HepG2 (cell line): ENCODE results near the gene PALM. TPM values are rescaled to one million over a fixed set of nuclear protein-coding genes. Genes with fewer than 3 reads are reported as not detected.

Experiments
- AFF4 ChIP-seq: sonication (generic); formaldehyde crosslinking; IDR thresholded peaks from 2 replicates; pipeline ENCODE4 v1.4.0; 2020; ENCODE audit warnings: missing genetic modification reagents
- CEBPG ChIP-seq: IDR thresholded peaks from 2 replicates; pipeline ENCODE4 v1.6.1; 2016
- DNMT3B ChIP-seq: conservative IDR thresholded peaks from 2 replicates; pipeline ENCODE4 v1.6.1; 2016; ENCODE audit warnings: missing biosample characterization, control low read depth
- HES4 ChIP-seq: sonication (generic); formaldehyde crosslinking; IDR thresholded peaks from 2 replicates; pipeline ENCODE4 v1.9.0; 2021; ENCODE audit warnings: mild to moderate bottlenecking, missing genetic modification reagents, borderline replicate concordance
- PATZ1 ChIP-seq: sonication (generic); formaldehyde crosslinking; IDR thresholded peaks from 2 replicates; pipeline ENCODE4 v1.4.0; 2020; ENCODE audit warnings: missing genetic modification reagents
- STAT5B ChIP-seq: sonication (generic); formaldehyde crosslinking; IDR thresholded peaks from 2 replicates; pipeline ENCODE4 v1.4.0; 2020; ENCODE audit warnings: missing genetic modification reagents
- TCF7L2 ChIP-seq: IDR thresholded peaks from 2 replicates; pipeline ENCODE4 v1.6.1; 2011; ENCODE audit warnings: mild to moderate bottlenecking, low read depth, low read length, moderate library complexity
- ZBTB37 ChIP-seq: sonication (generic); formaldehyde crosslinking; IDR thresholded peaks from 2 replicates; pipeline ENCODE4 v1.4.0; 2020; ENCODE audit warnings: mild to moderate bottlenecking, missing genetic modification reagents
- ZNF224 ChIP-seq: sonication (generic); formaldehyde crosslinking; IDR thresholded peaks from 2 replicates; pipeline ENCODE4 v1.5.0; 2020; ENCODE audit warnings: mild to moderate bottlenecking, missing genetic modification reagents
- ZNF451 ChIP-seq: sonication (generic); formaldehyde crosslinking; IDR thresholded peaks from 2 replicates; pipeline ENCODE4 v1.5.0; 2020; ENCODE audit warnings: mild to moderate bottlenecking, missing genetic modification reagents
- ZNF556 ChIP-seq: sonication (generic); formaldehyde crosslinking; IDR thresholded peaks from 2 replicates; pipeline ENCODE4 v1.4.0; 2020; ENCODE audit warnings: mild to moderate bottlenecking, missing genetic modification reagents, borderline replicate concordance
- ZSCAN9 ChIP-seq: IDR thresholded peaks from 2 replicates; pipeline ENCODE4 v1.6.1; 2016; ENCODE audit warnings: borderline replicate concordance
- polyA plus RNA-seq, 8 experiments: library from polyadenylated mRNA; depleted of rRNA in 3 of 8; stranded (reverse) in 7 of 8; unstranded in 1 of 8; fragments of >200 nt; fragmentation: Illumina TruSeq in 4 of 8; extraction: Trizol in 4 of 8; gene quantifications; 2 replicates each; pipeline versions ENCODE4 v1.2.1 to v1.2.3, GENCODE V29; 2011 to 2016; ENCODE audit warnings: low read depth in 4 of 8, missing spikeins in 1 of 8, mixed read lengths in 1 of 8; ENCODE audit not compliant: insufficient read depth in 1 of 8
- total RNA-seq, 5 experiments: library from RNA; depleted of rRNA; stranded (reverse); fragments of >200 nt; fragmentation: Illumina TruSeq; extraction: Trizol; gene quantifications; 2 replicates each; pipeline ENCODE4 v1.2.3, GENCODE V29; 2016; ENCODE audit warnings: low read depth in 1 of 5
- TF ChIP-seq, protein P1 (sequence below): IDR thresholded peaks from 2 replicates; pipeline ENCODE4 v1.6.1; 2018; ENCODE audit warnings: missing genetic modification reagents, mild to moderate bottlenecking, missing compliant biosample characterization
- TF ChIP-seq, protein P2 (sequence below): sonication (generic); formaldehyde crosslinking; IDR thresholded peaks from 2 replicates; pipeline ENCODE4 v1.5.0; 2020; ENCODE audit warnings: mild to moderate bottlenecking, missing genetic modification reagents, borderline replicate concordance

PALM gene
- total and polyA plus RNA-seq, 2 of the 13 experiments (the other 11 are each of a cell fraction or from before 2014, with no cell fraction given): 4.0 to 9.7 TPM

GRCh38 chr19:771332-771785, 62.6 kb downstream of the PALM start (continued):
- no peak for TF ChIP-seq ZNF556 (CRISPR knock-in tag)
- no peak for TF ChIP-seq STAT5B (CRISPR knock-in tag)
- TF ChIP-seq ZNF451: no peak
- no peak for TF ChIP-seq ZBTB37 (CRISPR knock-in tag)
- TF ChIP-seq CEBPG: no peak
- TF ChIP-seq HES4 (CRISPR knock-in tag): no peak
- TF ChIP-seq AFF4 (CRISPR knock-in tag): no peak
- no peak for TF ChIP-seq ZSCAN9 (CRISPR knock-in tag)
- no peak for TF ChIP-seq ZNF224 (CRISPR knock-in tag)
- TF ChIP-seq, protein P1, sequence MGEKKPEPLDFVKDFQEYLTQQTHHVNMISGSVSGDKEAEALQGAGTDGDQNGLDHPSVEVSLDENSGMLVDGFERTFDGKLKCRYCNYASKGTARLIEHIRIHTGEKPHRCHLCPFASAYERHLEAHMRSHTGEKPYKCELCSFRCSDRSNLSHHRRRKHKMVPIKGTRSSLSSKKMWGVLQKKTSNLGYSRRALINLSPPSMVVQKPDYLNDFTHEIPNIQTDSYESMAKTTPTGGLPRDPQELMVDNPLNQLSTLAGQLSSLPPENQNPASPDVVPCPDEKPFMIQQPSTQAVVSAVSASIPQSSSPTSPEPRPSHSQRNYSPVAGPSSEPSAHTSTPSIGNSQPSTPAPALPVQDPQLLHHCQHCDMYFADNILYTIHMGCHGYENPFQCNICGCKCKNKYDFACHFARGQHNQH (CRISPR knock-in tag): no peak
- no peak for TF ChIP-seq TCF7L2
- peak; percentile 29; the same call in 1 of the 2 replicates for TF ChIP-seq PATZ1 (CRISPR knock-in tag)
- TF ChIP-seq, protein P2, sequence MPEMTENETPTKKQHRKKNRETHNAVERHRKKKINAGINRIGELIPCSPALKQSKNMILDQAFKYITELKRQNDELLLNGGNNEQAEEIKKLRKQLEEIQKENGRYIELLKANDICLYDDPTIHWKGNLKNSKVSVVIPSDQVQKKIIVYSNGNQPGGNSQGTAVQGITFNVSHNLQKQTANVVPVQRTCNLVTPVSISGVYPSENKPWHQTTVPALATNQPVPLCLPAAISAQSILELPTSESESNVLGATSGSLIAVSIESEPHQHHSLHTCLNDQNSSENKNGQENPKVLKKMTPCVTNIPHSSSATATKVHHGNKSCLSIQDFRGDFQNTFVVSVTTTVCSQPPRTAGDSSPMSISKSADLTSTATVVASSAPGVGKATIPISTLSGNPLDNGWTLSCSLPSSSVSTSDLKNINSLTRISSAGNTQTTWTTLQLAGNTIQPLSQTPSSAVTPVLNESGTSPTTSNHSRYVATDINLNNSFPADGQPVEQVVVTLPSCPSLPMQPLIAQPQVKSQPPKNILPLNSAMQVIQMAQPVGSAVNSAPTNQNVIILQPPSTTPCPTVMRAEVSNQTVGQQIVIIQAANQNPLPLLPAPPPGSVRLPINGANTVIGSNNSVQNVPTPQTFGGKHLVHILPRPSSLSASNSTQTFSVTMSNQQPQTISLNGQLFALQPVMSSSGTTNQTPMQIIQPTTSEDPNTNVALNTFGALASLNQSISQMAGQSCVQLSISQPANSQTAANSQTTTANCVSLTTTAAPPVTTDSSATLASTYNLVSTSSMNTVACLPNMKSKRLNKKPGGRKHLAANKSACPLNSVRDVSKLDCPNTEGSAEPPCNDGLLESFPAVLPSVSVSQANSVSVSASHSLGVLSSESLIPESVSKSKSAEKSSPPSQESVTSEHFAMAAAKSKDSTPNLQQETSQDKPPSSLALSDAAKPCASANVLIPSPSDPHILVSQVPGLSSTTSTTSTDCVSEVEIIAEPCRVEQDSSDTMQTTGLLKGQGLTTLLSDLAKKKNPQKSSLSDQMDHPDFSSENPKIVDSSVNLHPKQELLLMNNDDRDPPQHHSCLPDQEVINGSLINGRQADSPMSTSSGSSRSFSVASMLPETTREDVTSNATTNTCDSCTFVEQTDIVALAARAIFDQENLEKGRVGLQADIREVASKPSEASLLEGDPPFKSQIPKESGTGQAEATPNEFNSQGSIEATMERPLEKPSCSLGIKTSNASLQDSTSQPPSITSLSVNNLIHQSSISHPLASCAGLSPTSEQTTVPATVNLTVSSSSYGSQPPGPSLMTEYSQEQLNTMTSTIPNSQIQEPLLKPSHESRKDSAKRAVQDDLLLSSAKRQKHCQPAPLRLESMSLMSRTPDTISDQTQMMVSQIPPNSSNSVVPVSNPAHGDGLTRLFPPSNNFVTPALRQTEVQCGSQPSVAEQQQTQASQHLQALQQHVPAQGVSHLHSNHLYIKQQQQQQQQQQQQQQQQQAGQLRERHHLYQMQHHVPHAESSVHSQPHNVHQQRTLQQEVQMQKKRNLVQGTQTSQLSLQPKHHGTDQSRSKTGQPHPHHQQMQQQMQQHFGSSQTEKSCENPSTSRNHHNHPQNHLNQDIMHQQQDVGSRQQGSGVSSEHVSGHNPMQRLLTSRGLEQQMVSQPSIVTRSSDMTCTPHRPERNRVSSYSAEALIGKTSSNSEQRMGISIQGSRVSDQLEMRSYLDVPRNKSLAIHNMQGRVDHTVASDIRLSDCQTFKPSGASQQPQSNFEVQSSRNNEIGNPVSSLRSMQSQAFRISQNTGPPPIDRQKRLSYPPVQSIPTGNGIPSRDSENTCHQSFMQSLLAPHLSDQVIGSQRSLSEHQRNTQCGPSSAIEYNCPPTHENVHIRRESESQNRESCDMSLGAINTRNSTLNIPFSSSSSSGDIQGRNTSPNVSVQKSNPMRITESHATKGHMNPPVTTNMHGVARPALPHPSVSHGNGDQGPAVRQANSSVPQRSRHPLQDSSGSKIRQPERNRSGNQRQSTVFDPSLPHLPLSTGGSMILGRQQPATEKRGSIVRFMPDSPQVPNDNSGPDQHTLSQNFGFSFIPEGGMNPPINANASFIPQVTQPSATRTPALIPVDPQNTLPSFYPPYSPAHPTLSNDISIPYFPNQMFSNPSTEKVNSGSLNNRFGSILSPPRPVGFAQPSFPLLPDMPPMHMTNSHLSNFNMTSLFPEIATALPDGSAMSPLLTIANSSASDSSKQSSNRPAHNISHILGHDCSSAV (CRISPR knock-in tag): no peak
- TF ChIP-seq DNMT3B: no peak
